Erythroblast (primary cell): ENCODE results near the gene EGLN3.

Source experiments
- DNase-seq, 2 experiments: peaks; one replicate each; lab custom pipeline; 2025; lab: John Stamatoyannopoulos, UW
- GATA1 ChIP-seq: IDR thresholded peaks from 2 replicates; pipeline ENCODE4 v1.6.1; 2011; ENCODE audit warnings: low read depth, mild to moderate bottlenecking, control low read depth, low read length, moderate library complexity
- POLR2A ChIP-seq: IDR thresholded peaks from 2 replicates; pipeline ENCODE4 v1.6.1; 2011; ENCODE audit warnings: mild to moderate bottlenecking, low read length

EGLN3 gene

DNA sequence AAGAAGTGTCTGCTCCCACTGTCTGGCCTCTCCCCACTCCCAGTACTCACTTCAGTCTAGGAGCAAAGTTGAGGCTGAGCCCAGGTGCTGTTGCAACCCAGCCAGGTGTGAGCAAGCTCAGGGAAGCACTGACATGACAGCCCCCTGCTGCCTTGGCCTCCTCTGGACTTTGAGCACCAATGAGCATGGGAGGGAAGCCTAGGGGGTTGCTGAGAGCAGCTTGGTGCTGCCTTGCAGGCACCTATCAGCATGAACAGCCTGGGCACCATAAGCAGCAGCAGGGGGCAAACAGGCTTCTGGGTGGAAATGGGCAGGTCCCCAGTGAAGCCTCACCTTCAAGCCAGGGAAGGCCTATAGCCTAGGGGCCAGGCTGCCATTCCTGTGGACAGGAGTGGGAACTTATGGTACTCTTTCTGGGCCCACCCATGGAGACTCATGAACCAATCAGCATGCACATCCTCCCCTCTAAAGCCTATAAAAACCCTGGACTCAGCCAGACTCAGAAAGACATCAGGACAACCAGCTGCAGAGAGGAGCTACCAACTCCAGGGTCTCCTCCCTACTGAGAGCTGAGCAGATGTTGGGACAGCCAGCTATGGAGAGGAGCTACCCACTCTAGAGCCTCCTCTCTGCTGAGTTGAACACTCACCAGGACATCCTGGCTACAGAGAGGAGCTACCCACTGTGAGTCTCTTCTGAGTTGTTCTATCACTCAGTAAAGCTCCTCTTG is 49.3 kb downstream of the EGLN3 start:
- TF ChIP-seq POLR2A (no peak), GATA1 (no peak)

DNA sequence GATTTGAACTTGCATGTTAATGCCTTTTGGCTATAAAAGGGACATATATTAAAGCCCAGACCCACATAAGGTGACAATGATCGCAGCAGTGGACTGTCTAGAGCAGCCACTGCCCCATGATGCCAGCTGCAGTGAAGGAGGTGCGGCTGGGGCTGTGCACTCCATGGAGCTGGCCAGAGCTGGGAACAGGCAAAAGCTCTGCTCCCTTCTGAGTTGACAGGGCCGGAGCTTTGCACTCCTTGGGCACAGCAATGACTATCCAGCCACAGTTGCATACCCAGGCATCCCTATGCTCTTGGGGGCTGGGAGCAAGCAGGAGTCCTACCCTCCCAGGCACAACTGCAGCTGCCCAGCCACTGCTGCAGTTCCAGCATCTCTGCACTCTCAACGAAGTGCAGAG is 50.2 kb downstream of the EGLN3 start:
- no peak for DNase-seq
- TF ChIP-seq GATA1 (no peak), POLR2A (no peak)

More for the DNA sequence above, 49.3 kb downstream of the EGLN3 start:
- DNase-seq = no peak

DNA sequence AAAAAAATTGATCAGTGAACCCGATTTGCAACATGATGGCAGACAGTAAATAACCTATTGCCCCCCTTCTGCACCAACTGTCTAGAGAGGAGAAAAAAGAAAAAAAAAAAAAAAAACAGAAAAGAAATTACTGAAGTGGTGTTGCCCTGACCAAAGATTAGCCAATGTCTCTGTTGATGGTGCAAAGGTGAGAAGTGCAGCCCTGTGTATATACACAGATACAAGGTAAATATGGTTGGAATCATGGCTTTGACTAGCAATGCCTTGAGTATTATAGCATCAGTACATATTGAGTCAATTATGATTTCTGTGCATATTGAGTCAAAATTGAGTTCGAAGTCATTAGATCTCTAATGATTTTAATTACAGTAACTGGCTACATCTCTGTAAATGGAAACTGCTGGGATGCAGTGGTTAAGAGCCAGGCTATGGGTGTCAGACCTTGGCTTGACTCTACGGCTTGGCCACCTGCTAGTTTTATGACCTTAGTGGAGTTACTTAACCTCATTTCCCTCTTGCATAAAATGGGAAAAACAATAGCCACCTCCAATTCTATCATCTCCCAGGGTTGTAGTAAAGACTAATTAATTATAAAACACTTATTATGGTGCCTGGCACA is 51.0 kb downstream of the EGLN3 start:
- TF ChIP-seq GATA1 (no peak), POLR2A (no peak)
- DNase-seq = no peak

DNA sequence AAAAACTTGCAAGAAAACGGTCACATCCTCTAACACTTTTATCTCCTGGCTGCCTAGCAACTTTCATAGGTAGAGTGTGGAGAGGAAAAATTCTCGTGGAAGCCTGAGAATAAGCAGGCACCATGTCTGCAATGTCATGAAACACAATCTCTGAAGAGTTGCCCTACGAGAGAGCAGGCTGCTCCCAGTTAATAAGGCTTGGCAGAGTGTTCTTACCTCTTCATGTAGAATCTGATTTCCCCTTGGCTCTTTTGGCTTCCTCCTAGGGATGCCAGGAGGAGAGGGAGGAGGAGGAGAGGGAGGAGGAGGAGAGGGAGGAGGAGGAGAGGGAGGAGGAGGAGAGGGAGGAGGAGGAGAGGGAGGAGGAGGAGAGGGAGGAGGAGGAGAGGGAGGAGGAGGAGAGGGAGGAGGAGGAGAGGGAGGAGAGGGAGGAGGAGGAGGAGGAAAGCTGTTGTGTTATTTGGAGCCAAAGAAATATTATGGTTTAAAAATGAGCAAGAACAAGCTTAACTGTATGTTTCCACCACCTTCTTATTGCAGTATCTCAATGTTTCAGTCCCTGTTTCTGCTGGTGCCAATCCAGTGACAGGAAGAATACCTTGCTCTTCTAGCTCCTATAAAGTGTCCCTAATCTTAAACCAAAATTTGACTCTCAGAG is 52.9 kb downstream of the EGLN3 start:
- TF ChIP-seq GATA1 (no peak), POLR2A (no peak)

DNA sequence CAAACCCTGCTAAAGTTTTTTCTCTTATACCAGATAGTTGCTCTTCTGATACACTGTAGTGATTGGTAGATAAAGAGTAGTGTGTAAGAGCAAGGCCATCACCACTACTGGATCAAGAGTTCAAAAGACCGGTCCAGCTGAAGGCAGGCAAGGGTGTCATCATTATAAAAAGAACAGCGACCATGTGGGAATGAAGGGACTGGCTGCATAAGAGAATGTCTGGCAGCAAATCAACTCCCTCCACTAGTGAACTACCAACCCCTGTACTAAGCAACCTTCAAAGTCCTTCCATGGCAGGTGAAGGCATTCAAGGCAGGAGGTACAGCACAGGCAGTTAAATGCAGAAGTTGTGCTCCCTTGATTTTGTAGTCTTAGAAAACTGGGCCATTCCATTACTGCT is 53.5 kb downstream of the EGLN3 start:
- TF ChIP-seq POLR2A (no peak), GATA1 (no peak)
- DNase-seq = no peak

More for the DNA sequence above, 52.9 kb downstream of the EGLN3 start:
- no peak for DNase-seq

DNA sequence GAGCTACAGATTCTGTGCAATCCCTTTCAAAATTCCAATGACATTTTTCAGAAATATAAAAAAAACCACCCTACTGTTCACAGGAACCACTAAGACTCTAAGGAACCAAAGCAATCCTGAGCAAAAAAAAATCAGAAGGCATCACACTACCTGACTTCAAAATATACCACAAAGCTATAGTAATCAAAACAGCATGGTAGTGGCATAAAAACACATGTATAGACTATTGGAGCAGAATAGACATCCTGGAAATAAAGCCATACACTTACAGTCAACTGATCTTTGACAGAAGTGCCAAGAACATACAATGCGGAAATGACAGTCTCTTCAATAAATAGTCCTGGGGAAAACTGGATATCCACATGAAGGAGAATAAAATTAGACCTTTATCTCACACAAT is 56.5 kb downstream of the EGLN3 start:
- no peak for DNase-seq
- TF ChIP-seq GATA1 = no peak

DNA sequence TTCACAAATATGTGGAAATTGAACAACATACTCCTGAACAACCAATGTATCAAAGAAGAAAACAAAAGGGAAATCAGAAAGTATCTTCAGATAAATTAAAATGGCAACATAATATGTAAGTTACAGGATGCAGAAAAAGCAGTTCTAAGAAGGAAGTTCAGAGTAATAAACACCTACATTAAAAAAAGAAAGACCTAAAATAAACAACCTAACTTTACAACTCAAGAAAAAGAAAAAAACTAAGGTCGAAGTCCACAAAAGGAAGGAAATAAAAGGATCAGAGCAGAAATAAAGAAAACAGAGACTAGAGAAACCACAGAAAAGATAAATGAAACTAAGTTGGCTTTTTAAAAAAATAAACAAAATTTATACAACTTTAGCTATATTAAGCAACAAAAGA is 59.2 kb downstream of the EGLN3 start:
- DNase-seq = no peak
- TF ChIP-seq POLR2A (no peak), GATA1 (no peak)

DNA sequence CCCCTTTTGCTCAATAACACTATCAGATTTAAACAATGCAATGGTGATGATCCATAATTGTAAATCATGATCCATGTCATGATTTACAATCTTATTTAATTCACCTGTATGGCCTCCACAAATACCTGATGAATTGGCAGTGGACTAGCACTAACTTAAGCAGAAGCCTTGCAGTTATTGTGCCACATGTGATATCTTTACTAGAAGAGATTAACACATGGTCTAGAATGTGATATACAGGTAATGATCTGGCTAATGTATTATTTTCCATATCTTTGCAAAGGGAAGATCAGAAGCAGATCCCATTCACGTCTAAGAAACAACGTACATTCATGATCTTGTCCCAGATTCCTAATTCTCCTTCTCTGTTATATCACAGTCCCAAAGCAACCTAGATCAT is 66.0 kb downstream of the EGLN3 start:
- DNase-seq = no peak
- TF ChIP-seq POLR2A (no peak), GATA1 (no peak)

DNA sequence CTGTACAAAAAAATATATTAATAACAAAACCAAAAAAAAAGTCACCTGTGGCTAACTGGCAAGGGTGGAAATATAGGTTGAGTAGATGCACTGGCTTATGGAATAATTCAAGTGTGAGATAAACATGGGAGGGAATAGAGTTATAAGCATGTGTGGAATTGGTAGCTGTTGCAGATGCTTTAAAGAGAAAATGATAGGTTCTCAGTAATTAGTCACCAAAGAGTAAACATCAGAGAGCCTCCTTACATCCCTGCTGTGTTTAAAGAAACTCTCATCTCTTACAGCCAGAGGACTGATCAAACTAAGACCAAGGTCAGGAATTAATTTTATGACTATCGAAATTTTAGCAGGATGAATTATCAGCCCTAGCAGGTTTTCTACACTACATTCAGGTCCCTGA is 70.5 kb downstream of the EGLN3 start:
- no peak for DNase-seq
- TF ChIP-seq POLR2A (no peak), GATA1 (no peak)

DNA sequence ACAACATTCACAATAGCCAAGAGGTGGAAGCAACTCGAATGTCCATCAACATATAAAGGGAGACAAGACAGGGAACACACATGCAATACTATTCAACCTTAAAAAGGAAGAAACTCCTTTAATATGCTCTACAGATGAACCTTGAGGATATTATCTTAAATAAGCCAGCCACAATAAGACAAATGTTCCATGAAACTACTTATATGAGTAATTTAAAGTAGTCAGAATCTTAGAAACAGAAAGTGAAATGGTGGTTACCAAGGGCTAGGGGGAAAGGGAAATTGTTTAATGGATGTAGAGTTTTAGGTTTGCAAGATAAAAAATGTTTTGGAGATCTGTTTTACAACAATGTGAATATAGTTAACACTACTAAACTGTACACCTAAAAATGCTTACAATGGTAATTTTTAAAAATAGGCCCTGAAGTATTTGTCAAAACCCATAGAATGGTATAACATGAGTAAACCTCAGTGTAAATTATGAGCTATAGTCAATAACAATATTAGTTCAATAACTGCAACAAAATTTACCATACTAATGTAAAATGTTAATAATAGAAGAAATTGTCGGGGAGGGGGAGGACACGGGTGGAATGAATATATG is 71.1 kb downstream of the EGLN3 start:
- DNase-seq = no peak
- TF ChIP-seq GATA1 (no peak), POLR2A (no peak)

DNA sequence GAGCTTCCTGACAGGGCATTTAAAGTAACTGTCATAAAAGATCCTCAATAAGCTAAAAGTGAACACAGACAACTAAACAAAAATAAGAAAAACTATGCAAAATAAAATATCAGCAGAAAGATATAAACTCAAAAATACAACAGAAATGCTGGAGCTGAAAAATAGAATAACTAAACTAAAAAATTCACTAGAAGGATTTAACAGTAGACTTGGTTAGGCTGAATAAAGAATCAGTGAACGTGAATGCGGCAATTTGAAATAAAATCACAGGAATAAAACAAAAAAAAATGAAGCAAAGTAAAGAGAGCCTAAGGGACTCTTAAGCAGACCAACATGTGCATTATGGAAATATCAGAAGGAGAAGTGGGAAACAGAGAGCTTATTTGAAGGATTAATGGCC is 74.6 kb downstream of the EGLN3 start:
- TF ChIP-seq GATA1 (no peak), POLR2A (no peak)

More for the DNA sequence above, 74.6 kb downstream of the EGLN3 start:
- no peak for DNase-seq
